H1 (cell line): Measurements from ENCODE around the gene HOXB4. TPM values are rescaled to one million over a fixed set of nuclear protein-coding genes. Genes with fewer than 3 reads are reported as not detected.

Experiments used
- CTCF ChIA-PET: fragments of 300-600 bp; sonication (Branson Sonifier 250); formaldehyde crosslinking; loops from one replicate; lab custom pipeline; 2021; ENCODE audit not compliant: partially characterized antibody; lab: Charles Lee
- POLR2A ChIA-PET: fragments of 300-600 bp; sonication (Branson Sonifier 250); formaldehyde crosslinking; loops from one replicate; lab custom pipeline; 2021; ENCODE audit warnings: inconsistent platforms; ENCODE audit not compliant: partially characterized antibody; lab: Charles Lee
- DNase-seq, 2 experiments: peaks; one replicate each; pipeline versions ENCODE4 v3.0.0 to v3.0.0-alpha.2; 2010 to 2022; ENCODE audit warnings: low spot score in 2 of 2, low read depth in 1 of 2, mixed read lengths in 1 of 2
- FAIRE-seq: peaks from 2 replicates; lab custom pipeline; 2011; peaks lifted over from hg19 to GRCh38; lab: Jason Lieb, UNC
- H2AFZ ChIP-seq: 2 replicates; pipeline ENCODE4 v1.8.1; 2012; ENCODE audit warnings: low read length, inconsistent platforms
- H2AK5ac ChIP-seq: 2 replicates; pipeline ENCODE4 v1.6.1; 2013; ENCODE audit warnings: low read depth, low read length
- H2BK120ac ChIP-seq: replicated peaks from 2 replicates; pipeline ENCODE3; 2013; ENCODE audit warnings: low read depth, low read length, inconsistent platforms
- H2BK12ac ChIP-seq: 2 replicates; pipeline ENCODE4 v1.6.1; 2013; ENCODE audit warnings: low read depth, low read length
- H2BK15ac ChIP-seq: 2 replicates; pipeline ENCODE4 v1.6.1; 2013; ENCODE audit warnings: low read length
- H2BK20ac ChIP-seq: 2 replicates; pipeline ENCODE4 v1.6.1; 2013; ENCODE audit warnings: low read length
- H2BK5ac ChIP-seq: 2 replicates; pipeline ENCODE4 v1.6.1; 2013; ENCODE audit warnings: low read depth, low read length
- H3K14ac ChIP-seq: 2 replicates; pipeline ENCODE4 v1.6.1; 2013; ENCODE audit warnings: inconsistent platforms; ENCODE audit not compliant: insufficient read length
- H3K18ac ChIP-seq: 2 replicates; pipeline ENCODE4 v1.6.1; 2013; ENCODE audit warnings: low read length; ENCODE audit errors: extremely low read depth
- H3K23ac ChIP-seq: 2 replicates; pipeline ENCODE4 v1.6.1; 2013; ENCODE audit warnings: inconsistent platforms; ENCODE audit not compliant: insufficient read length
- H3K23me2 ChIP-seq: 2 replicates; pipeline ENCODE4 v1.6.1; 2013; ENCODE audit warnings: low read depth, low read length
- H3K27ac ChIP-seq: 2 replicates; pipeline ENCODE4 v1.6.1; 2011; ENCODE audit warnings: low read depth, low read length, inconsistent platforms
- H3K27me3 ChIP-seq, 4 experiments: replicated peaks in 1 of 4; 1 replicate in 1 of 4; 2 replicates in 3 of 4; pipeline versions ENCODE4 v1.6.1 to v1.8.1; 2011 to 2013; ENCODE audit warnings: low read length in 3 of 4, mild to moderate bottlenecking in 3 of 4, inconsistent platforms in 2 of 4, mixed read lengths in 2 of 4, moderate library complexity in 1 of 4; ENCODE audit not compliant: control insufficient read depth in 3 of 4, insufficient read depth in 3 of 4; ENCODE audit errors: extremely low read depth in 1 of 4
- H3K36me3 ChIP-seq, 4 experiments: 2 replicates each; pipeline versions ENCODE4 v1.6.1 to v1.8.1; 2011 to 2013; ENCODE audit warnings: mild to moderate bottlenecking in 4 of 4, low read length in 3 of 4, moderate library complexity in 2 of 4, control low read depth in 1 of 4, inconsistent platforms in 1 of 4; ENCODE audit not compliant: insufficient read depth in 4 of 4, control insufficient read depth in 2 of 4
- H3K4ac ChIP-seq: replicated peaks from 2 replicates; pipeline ENCODE3; 2013; ENCODE audit warnings: low read length, low read depth, mixed read lengths, inconsistent platforms; ENCODE audit not compliant: insufficient read length
- H3K4me1 ChIP-seq, 4 experiments: replicated peaks in 1 of 4; 1 replicate in 1 of 4; 2 replicates in 3 of 4; pipeline versions ENCODE4 v1.6.1 to v1.8.1; 2011 to 2013; ENCODE audit warnings: low read length in 3 of 4, inconsistent platforms in 2 of 4, mixed read lengths in 1 of 4; ENCODE audit not compliant: insufficient read depth in 4 of 4, control insufficient read depth in 3 of 4
- H3K4me2 ChIP-seq, 2 experiments: 2 replicates each; pipeline versions ENCODE4 v1.6.1 to v1.8.1; 2011 to 2013; ENCODE audit warnings: low read depth in 2 of 2, low read length in 2 of 2, control low read depth in 1 of 2, inconsistent platforms in 1 of 2, mild to moderate bottlenecking in 1 of 2; ENCODE audit not compliant: insufficient read depth in 1 of 2
- H3K4me3 ChIP-seq, 4 experiments: fragments of 200-600, 300-600 bp in 1 of 4; sonication (generic), shearing (Covaris generic), sonication (Bioruptor Twin) in 1 of 4; 2 replicates each; pipeline versions ENCODE4 v1.5.1 to v1.8.1; 2011 to 2016; ENCODE audit warnings: low read length in 4 of 4, low read depth in 3 of 4, control low read depth in 2 of 4, inconsistent platforms in 2 of 4, mild to moderate bottlenecking in 2 of 4, mixed read lengths in 1 of 4, moderate library complexity in 1 of 4; ENCODE audit not compliant: insufficient read depth in 2 of 4; ENCODE audit errors: extremely low read depth in 1 of 4
- H3K56ac ChIP-seq: replicated peaks from 2 replicates; pipeline ENCODE3; 2013; ENCODE audit warnings: low read depth, mild to moderate bottlenecking, mixed read lengths, low read length, inconsistent platforms; ENCODE audit not compliant: insufficient read length
- H3K79me1 ChIP-seq: 2 replicates; pipeline ENCODE4 v1.6.1; 2013; ENCODE audit warnings: low read depth, low read length, control low read depth
- H3K79me2 ChIP-seq, 2 experiments: 2 replicates each; pipeline versions ENCODE4 v1.6.1 to v1.8.1; 2012 to 2013; ENCODE audit warnings: low read length in 2 of 2, mild to moderate bottlenecking in 2 of 2, inconsistent platforms in 1 of 2; ENCODE audit not compliant: insufficient read depth in 2 of 2, control insufficient read depth in 1 of 2
- H3K9ac ChIP-seq, 4 experiments: replicated peaks in 1 of 4; 1 replicate in 1 of 4; 2 replicates in 3 of 4; pipeline versions ENCODE4 v1.6.1 to v1.8.1; 2011 to 2013; ENCODE audit warnings: low read depth in 3 of 4, low read length in 3 of 4, control low read depth in 2 of 4, mild to moderate bottlenecking in 2 of 4, moderate library complexity in 2 of 4, inconsistent platforms in 1 of 4; ENCODE audit errors: extremely low read depth in 1 of 4
- H3K9me3 ChIP-seq, 2 experiments: 2 replicates each; pipeline versions ENCODE4 v1.6.1 to v1.8.1; 2012 to 2013; ENCODE audit warnings: mild to moderate bottlenecking in 2 of 2, moderate library complexity in 2 of 2, control low read depth in 1 of 2, inconsistent platforms in 1 of 2, low read depth in 1 of 2, low read length in 1 of 2, mixed read lengths in 1 of 2; ENCODE audit not compliant: insufficient read depth in 2 of 2
- H4K20me1 ChIP-seq, 2 experiments: replicated peaks in 1 of 2; 2 replicates each; pipeline versions ENCODE3 to v1.8.1; 2011 to 2013; ENCODE audit warnings: inconsistent platforms in 2 of 2, low read length in 2 of 2, mild to moderate bottlenecking in 1 of 2; ENCODE audit not compliant: insufficient read depth in 2 of 2, control insufficient read depth in 1 of 2
- H4K5ac ChIP-seq: 2 replicates; pipeline ENCODE4 v1.6.1; 2013; ENCODE audit warnings: low read length, low read depth, mixed read lengths, inconsistent platforms; ENCODE audit not compliant: insufficient read length
- H4K8ac ChIP-seq: 2 replicates; pipeline ENCODE4 v1.8.0; 2013; ENCODE audit warnings: mild to moderate bottlenecking, moderate library complexity, low read length, inconsistent platforms; ENCODE audit not compliant: insufficient read depth; ENCODE audit errors: extremely low read depth
- H4K91ac ChIP-seq: replicated peaks from 2 replicates; pipeline ENCODE3; 2013; ENCODE audit warnings: low read length, mixed read lengths, inconsistent platforms; ENCODE audit not compliant: insufficient read length
- CBX8 ChIP-seq: fragments of 300-800, 300-1000 bp; sonication (generic); IDR thresholded peaks from 2 replicates; pipeline ENCODE4 v1.7.1; 2016; ENCODE audit warnings: low read depth, low read length, borderline replicate concordance
- EZH2 ChIP-seq: fragments of 200-600 bp; sonication (generic); IDR thresholded peaks from 2 replicates; pipeline ENCODE4 v1.7.1; 2012; ENCODE audit warnings: low read depth, mild to moderate bottlenecking, moderate library complexity, low read length, inconsistent platforms; ENCODE audit not compliant: severe bottlenecking
- KDM5A ChIP-seq: fragments of 200-600 bp; IDR thresholded peaks from 2 replicates; pipeline ENCODE4 v1.7.1; 2012; ENCODE audit warnings: mild to moderate bottlenecking, low read length, inconsistent platforms, mixed read lengths
- RNF2 ChIP-seq: fragments of 200-900, 300-1000 bp; sonication (generic); IDR thresholded peaks from 2 replicates; pipeline ENCODE4 v1.7.1; 2016; ENCODE audit warnings: borderline replicate concordance, low read depth, mild to moderate bottlenecking, antibody characterized with exemption, low read length; ENCODE audit not compliant: poor library complexity, severe bottlenecking; ENCODE audit errors: missing control alignments
- SP4 ChIP-seq: IDR thresholded peaks from 2 replicates; pipeline ENCODE4 v1.6.1; 2012; ENCODE audit warnings: low read length, inconsistent platforms
- SUZ12 ChIP-seq: fragments of 200-600 bp; sonication (generic); IDR thresholded peaks from 2 replicates; pipeline ENCODE4 v1.6.1; 2012; ENCODE audit warnings: mild to moderate bottlenecking, inconsistent platforms, low read length, moderate library complexity, mixed read lengths
- YY1 ChIP-seq: IDR thresholded peaks from 2 replicates; pipeline ENCODE4 v1.6.1; 2011; ENCODE audit warnings: low read depth, mild to moderate bottlenecking, low read length
- WGBS, 2 experiments: shearing (Covaris generic) in 1 of 2; methylation state at CpG; one replicate each; pipeline versions ENCODE4 v1.1.6 to v1.1.7; 2013 to 2015; ENCODE audit warnings: low lambda C conversion rate in 2 of 2, mixed read lengths in 2 of 2, inconsistent platforms in 1 of 2, low coverage in 1 of 2, missing lambda C conversion rate in 1 of 2; ENCODE audit not compliant: insufficient replicate concordance in 2 of 2, insufficient coverage in 1 of 2, insufficient read length in 1 of 2; ENCODE audit errors: extremely low coverage in 1 of 2, missing lambda C conversion rate in 1 of 2; 5-methylcytosine and 5-hydroxymethylcytosine counted together
- polyA plus RNA-seq, 7 experiments: library from polyadenylated mRNA; depleted of rRNA in 3 of 7; stranded (reverse) in 5 of 7; unstranded in 2 of 7; fragments of >200 nt in 5 of 7; fragments of 200-250 nt in 2 of 7; gene quantifications; 1 replicate in 5 of 7; 2 replicates in 1 of 7; 4 replicates in 1 of 7; pipeline versions ENCODE4 v1.2.1 to v1.2.3, GENCODE V29; 2011 to 2013; ENCODE audit warnings: missing spikeins in 2 of 7, mixed read lengths in 2 of 7
- total RNA-seq: library from RNA; stranded (reverse); fragmentation: NEBNext Ultra II Directional; extraction: Animal tissue kit (Norgen Biotek cat#: 25700); gene quantifications from 2 replicates; pipeline ENCODE4 v1.2.1, GENCODE V29; 2021

Gene HOXB4
- total and polyA plus RNA-seq, 2 of the 8 experiments (the other 6 are each of a cell fraction or from before 2014, with no cell fraction given): not detected

DNA sequence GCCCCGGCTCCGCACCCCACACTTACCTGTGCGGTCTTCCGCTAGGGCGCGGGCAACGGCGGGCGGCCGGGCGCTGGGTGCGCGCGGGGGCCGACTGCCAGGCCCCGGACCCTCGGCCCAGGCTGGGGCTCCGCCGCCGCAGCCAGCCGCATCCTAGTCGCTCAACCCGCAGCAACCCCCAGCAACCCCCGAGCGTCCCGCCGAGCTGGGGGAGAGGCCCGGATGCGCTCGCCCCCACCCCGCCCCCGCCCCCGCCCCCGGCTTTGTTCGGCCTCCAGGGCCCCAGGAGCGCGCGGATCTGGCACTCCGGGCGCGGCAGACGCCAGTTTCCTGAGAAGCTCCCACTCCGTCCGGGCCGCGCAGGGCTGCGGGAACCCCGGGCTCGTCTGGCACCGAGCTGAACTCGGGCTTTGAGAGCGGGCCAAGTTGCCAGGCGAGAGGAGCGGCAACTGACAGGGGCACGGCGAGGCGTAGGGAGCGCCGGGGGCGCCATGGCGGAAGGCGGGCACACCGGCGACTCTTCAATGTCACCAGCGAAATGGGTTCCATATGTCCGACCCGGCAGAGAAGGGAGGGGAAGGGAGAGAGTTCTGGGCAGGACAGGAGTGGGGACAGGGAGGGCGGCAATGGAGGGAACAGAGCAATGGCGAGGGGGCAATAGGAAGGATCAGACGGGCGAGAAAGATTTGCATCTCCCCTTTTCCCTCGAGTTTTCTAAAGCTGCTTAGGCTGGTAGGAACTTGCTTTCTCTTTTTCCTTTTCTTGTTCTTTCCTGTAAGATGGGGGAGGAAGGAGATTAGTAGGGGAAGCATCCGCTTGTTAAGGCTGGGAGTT lies 13.7 kb downstream of the HOXB4 start:
- no peak overlapping the region for H3K4ac ChIP-seq
- no peak overlapping the region for H2BK15ac ChIP-seq
- no peak overlapping the region for H3K23ac ChIP-seq
- no peak overlapping the region for H3K9ac ChIP-seq
- CTCF ChIA-PET: interaction anchor here (0.8 to 3.4 kb wide), 13 partner anchors 10 to 189 kb away, joined by 3 to 14 read pairs (median 4); partner anchors contain the start of gene HOXB5
- H4K20me1 ChIP-seq: peaks cover 2 to 35% of the 10 kb centered on the region in 2 experiments
- no peak for FAIRE-seq
- H3K79me2 ChIP-seq: no peaks in the 10 kb centered on the region
- WGBS, 2 experiments: 4% methylated on average over 22 of the region's 73 CpGs; no CpG with 5 or more reads in 1 of the 2 experiments
- no peaks in the 10 kb centered on the region for H3K79me1 ChIP-seq
- H3K36me3 ChIP-seq: peaks cover 0 to 5% (median 0%) of the 10 kb centered on the region in 4 experiments; a peak in 1 of 8 replicates
- peak overlapping the region; percentile 7 to 55 for H3K4me2 ChIP-seq
- H2BK20ac ChIP-seq: no peak overlapping the region
- no peak overlapping the region for H2BK120ac ChIP-seq
- H4K91ac ChIP-seq: no peak overlapping the region
- peak overlapping the region; percentile 18 for H2BK12ac ChIP-seq
- no peak overlapping the region for H3K56ac ChIP-seq
- H4K8ac ChIP-seq: no peak overlapping the region
- H3K18ac ChIP-seq: no peak overlapping the region
- H2AFZ ChIP-seq: no peak overlapping the region
- H3K23me2 ChIP-seq: peaks cover 4% of the 10 kb centered on the region; the same call in 1 of the 2 replicates
- TF ChIP-seq SP4: no peak
- TF ChIP-seq EZH2: peak; percentile 95
- no peak for TF ChIP-seq KDM5A
- TF ChIP-seq SUZ12: peak; percentile 94
- TF ChIP-seq YY1: 0 out of 2 replicates have a peak, but pooled peaks have one; percentile 40
- TF ChIP-seq RNF2: peak; percentile 76
- peak; percentile 94; the same call in 1 of the 2 replicates for TF ChIP-seq CBX8
- peak overlapping the region in 1 of 4 experiments; percentile 42; a peak in 3 of 8 replicates for H3K4me3 ChIP-seq
- no peak for DNase-seq
- H3K9me3 ChIP-seq: no peaks in the 10 kb centered on the region
- no peak overlapping the region for H2AK5ac ChIP-seq
- POLR2A ChIA-PET: interaction anchor here (1.8 kb wide), 1 partner anchor 49 kb away, joined by 4 read pairs; no protein-coding TSS in a partner anchor
- H3K27ac ChIP-seq: no peak overlapping the region
- H3K14ac ChIP-seq: no peak overlapping the region
- no peak overlapping the region for H4K5ac ChIP-seq
- H2BK5ac ChIP-seq: no peak overlapping the region
- peaks cover 99 to 100% (median 100%) of the 10 kb centered on the region in 4 experiments for H3K27me3 ChIP-seq
- peaks cover 0 to 8% (median 4%) of the 10 kb centered on the region in 4 experiments; a peak in 5 of 7 replicates for H3K4me1 ChIP-seq
